GM15510 (cell line): Measurements from ENCODE around the gene CADPS.

Experiments used
- POLR2A ChIP-seq: IDR thresholded peaks from 3 replicates; pipeline ENCODE4 v1.6.1; 2011; ENCODE audit warnings: borderline replicate concordance; ENCODE audit not compliant: insufficient read length; ENCODE audit errors: extremely low read depth

Gene CADPS

GRCh38 chr3:62710751-62711150, 164.5 kb downstream of the CADPS start:
- TF ChIP-seq POLR2A = no peak

GRCh38 chr3:62708638-62709373, 166.4 kb downstream of the CADPS start:
- no peak for TF ChIP-seq POLR2A

- no peak for TF ChIP-seq POLR2A
Observed at GRCh38 chr3:62705721-62706120, 169.5 kb downstream of the CADPS start.

GRCh38 chr3:62703451-62704167, 171.6 kb downstream of the CADPS start:
- TF ChIP-seq POLR2A = no peak

- TF ChIP-seq POLR2A = no peak
Observed at GRCh38 chr3:62700357-62700756, 174.9 kb downstream of the CADPS start.

GRCh38 chr3:62699728-62700127, 175.5 kb downstream of the CADPS start:
- no peak for TF ChIP-seq POLR2A

- TF ChIP-seq POLR2A = no peak
Observed at GRCh38 chr3:62696011-62696410, 179.2 kb downstream of the CADPS start.

GRCh38 chr3:62688812-62689211, 186.4 kb downstream of the CADPS start:
- no peak for TF ChIP-seq POLR2A

GRCh38 chr3:62688050-62688449, 187.2 kb downstream of the CADPS start:
- no peak for TF ChIP-seq POLR2A

GRCh38 chr3:62686503-62687294, 188.5 kb downstream of the CADPS start:
- no peak for TF ChIP-seq POLR2A

- TF ChIP-seq POLR2A = no peak
Observed at GRCh38 chr3:62682826-62683225, 192.4 kb downstream of the CADPS start.

- no peak for TF ChIP-seq POLR2A
Observed at GRCh38 chr3:62679988-62680387, 195.2 kb downstream of the CADPS start.

- TF ChIP-seq POLR2A = no peak
Observed at GRCh38 chr3:62678841-62679240, 196.4 kb downstream of the CADPS start.

- no peak for TF ChIP-seq POLR2A
Observed at GRCh38 chr3:62677926-62678325, 197.3 kb downstream of the CADPS start.

GRCh38 chr3:62676689-62677271, 198.4 kb downstream of the CADPS start:
- no peak for TF ChIP-seq POLR2A
